DMS79 (cell line): ENCODE results near the gene PLA2G12B.

ENCODE experiments used
- DNase-seq: peaks from one replicate; lab custom pipeline; 2025; lab: John Stamatoyannopoulos, UW

PLA2G12B gene

GRCh38 chr10:72890086-72890485 is 64.5 kb downstream of the PLA2G12B start:
- DNase-seq, result no peak

DNA sequence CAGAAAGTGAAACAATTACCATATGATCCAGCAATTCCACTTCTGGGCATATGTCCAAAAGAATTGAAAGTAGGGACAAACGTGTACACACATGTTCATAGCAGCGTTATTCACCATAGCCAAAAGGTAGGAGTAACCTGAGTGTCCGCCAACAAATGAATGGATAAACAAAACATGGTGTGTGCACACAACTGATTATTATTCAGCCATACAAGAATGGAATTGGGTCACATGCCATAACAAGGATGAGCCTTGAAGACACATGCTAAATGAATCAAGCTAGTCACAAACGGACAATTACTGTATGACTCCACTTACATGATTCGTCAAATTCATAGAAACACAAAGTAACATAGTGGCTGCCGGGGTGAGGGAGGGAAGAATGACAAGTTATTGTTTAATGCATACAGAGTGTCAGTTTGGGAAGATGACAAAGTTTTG is 65.2 kb downstream of the PLA2G12B start:
- peak; percentile 68 for DNase-seq

- DNase-seq, result no peak
These were observed 66.4 kb downstream of the PLA2G12B start for GRCh38 chr10:72888151-72888638.

DNA sequence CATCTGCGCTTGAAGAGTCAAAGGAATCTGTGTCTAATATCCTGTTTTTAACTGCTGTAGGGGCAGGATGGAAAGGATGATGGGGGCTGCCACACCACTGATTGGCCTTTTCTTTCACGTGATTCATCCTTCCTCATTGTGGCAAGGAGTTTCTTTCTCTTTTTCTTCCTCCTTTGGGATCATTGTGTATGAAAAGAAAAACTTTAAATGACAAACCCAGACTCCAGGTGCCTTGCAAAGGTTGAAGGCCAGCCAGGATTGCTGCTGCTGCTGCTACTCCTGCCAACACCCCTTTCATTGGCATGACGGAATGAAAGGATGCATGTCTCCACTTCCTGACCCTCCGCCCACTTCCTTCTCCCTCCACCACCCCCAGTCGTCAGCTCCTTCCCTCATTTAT is 67.6 kb downstream of the PLA2G12B start:
- no peak for DNase-seq

GRCh38 chr10:72886621-72887020 is 68.0 kb downstream of the PLA2G12B start:
- DNase-seq, result no peak

DNA sequence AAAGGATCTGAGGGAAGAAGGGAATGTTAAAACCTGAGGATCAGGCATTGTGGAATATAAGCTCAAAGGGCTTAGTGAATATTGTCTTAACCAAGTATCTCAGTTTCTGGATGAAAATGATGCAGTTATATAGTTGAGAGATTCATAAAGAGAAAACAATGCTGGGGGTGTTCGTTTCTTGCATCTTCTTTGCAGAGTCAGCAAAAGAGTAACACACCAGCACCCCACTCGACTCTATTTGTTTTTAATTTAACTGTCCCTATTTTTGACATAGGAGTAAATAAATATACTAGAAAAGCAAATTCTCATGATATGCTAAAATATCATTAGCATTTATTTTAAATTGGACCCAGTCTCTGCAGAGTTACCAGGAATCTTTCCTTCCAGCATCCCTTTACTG is 68.7 kb downstream of the PLA2G12B start:
- DNase-seq, result no peak
